Common myeloid progenitor, CD34-positive (primary cell): Measurements from ENCODE around the gene SIMC1.
"Not testable (repeated sequence)": the region's sequence is repeated elsewhere in the genome, so short reads cannot be mapped to it uniquely, and the experiment has no call there.

Experiments used
- CTCF ChIA-PET: fragments of 350-600 bp; sonication (Branson Sonifier 250); formaldehyde crosslinking; loops from one replicate; lab custom pipeline; 2021; ENCODE audit warnings: antibody characterized with exemption; lab: Charles Lee
- POLR2A ChIA-PET: fragments of 350-600 bp; sonication (Branson Sonifier 250); formaldehyde crosslinking; loops from one replicate; lab custom pipeline; 2021; ENCODE audit warnings: antibody characterized with exemption; lab: Charles Lee
- DNase-seq, 3 donors: peaks; one replicate each; pipeline versions ENCODE4 v3.0.0 to v3.0.0-alpha.2; 2013
- H3K27ac ChIP-seq, 2 experiments: 1 replicate in 1 of 2; 2 replicates in 1 of 2; pipeline ENCODE4 v1.7.0; 2013; ENCODE audit warnings: inconsistent platforms in 2 of 2, low read length in 2 of 2, mild to moderate bottlenecking in 2 of 2, low read depth in 1 of 2, moderate library complexity in 1 of 2; ENCODE audit not compliant: severe bottlenecking in 2 of 2, insufficient read depth in 1 of 2, poor library complexity in 1 of 2
- H3K27me3 ChIP-seq, 5 experiments: replicated peaks in 2 of 5; 1 replicate in 3 of 5; 2 replicates in 2 of 5; pipeline versions ENCODE4 v1.6.1 to v1.7.0; 2013; ENCODE audit warnings: low read length in 4 of 5, mild to moderate bottlenecking in 2 of 5, moderate library complexity in 2 of 5, inconsistent platforms in 1 of 5; ENCODE audit not compliant: insufficient read depth in 5 of 5, control insufficient read depth in 4 of 5
- H3K36me3 ChIP-seq, 4 experiments: 1 replicate in 2 of 4; 2 replicates in 2 of 4; pipeline versions ENCODE4 v1.6.1 to v1.7.0; 2013; ENCODE audit warnings: low read length in 3 of 4, control low read depth in 1 of 4, mild to moderate bottlenecking in 1 of 4; ENCODE audit not compliant: control insufficient read depth in 4 of 4, insufficient read depth in 4 of 4
- H3K4me1 ChIP-seq, 4 experiments: 1 replicate in 3 of 4; 2 replicates in 1 of 4; pipeline versions ENCODE4 v1.6.1 to v1.7.1; 2013; ENCODE audit warnings: low read length in 3 of 4, mild to moderate bottlenecking in 3 of 4, control low read depth in 1 of 4, inconsistent platforms in 1 of 4, moderate library complexity in 1 of 4; ENCODE audit not compliant: control insufficient read depth in 4 of 4, insufficient read depth in 4 of 4; ENCODE audit errors: control extremely low read depth in 1 of 4
- H3K4me3 ChIP-seq, 7 experiments: 1 replicate in 4 of 7; 2 replicates in 3 of 7; pipeline versions ENCODE4 v1.5.1 to v1.7.0; 2013; ENCODE audit warnings: mild to moderate bottlenecking in 7 of 7, low read length in 6 of 7, moderate library complexity in 6 of 7, inconsistent platforms in 2 of 7, low read depth in 2 of 7, control low read depth in 1 of 7; ENCODE audit not compliant: insufficient read depth in 4 of 7, control insufficient read depth in 1 of 7; ENCODE audit errors: extremely low read depth in 1 of 7
- H3K9me3 ChIP-seq, 5 experiments: 1 replicate in 4 of 5; 2 replicates in 1 of 5; pipeline versions ENCODE4 v1.6.1 to v1.7.1; 2013; ENCODE audit warnings: low read length in 4 of 5, mild to moderate bottlenecking in 2 of 5, inconsistent platforms in 1 of 5, low read depth in 1 of 5, moderate library complexity in 1 of 5; ENCODE audit not compliant: control insufficient read depth in 4 of 5, insufficient read depth in 2 of 5; ENCODE audit errors: control extremely low read depth in 1 of 5
- WGBS: methylation state at CpG from one replicate; pipeline ENCODE4 v1.1.5; 2013; ENCODE audit not compliant: insufficient coverage; 5-methylcytosine and 5-hydroxymethylcytosine counted together

SIMC1 gene

GRCh38 chr5:176216393-176216916 is 21.8 kb upstream of the SIMC1 start:
- CTCF ChIA-PET, H3K9me3 ChIP-seq, H3K36me3 ChIP-seq, H3K27me3 ChIP-seq, POLR2A ChIA-PET, H3K27ac ChIP-seq, H3K4me1 ChIP-seq: not testable (repeated sequence)
- 11% methylated on average over 3 of the region's 9 CpGs for WGBS
- H3K4me3 ChIP-seq = peak overlapping the region in 3 of 7 experiments; percentile 19 to 42 (median 39)
- peak in 2 of 3 donors; percentile 36 to 37 for DNase-seq

- H3K9me3 ChIP-seq, H3K4me1 ChIP-seq, POLR2A ChIA-PET, CTCF ChIA-PET, H3K27me3 ChIP-seq, H3K4me3 ChIP-seq, H3K36me3 ChIP-seq, DNase-seq, H3K27ac ChIP-seq: not testable (repeated sequence)
- no CpG with 5 or more reads among the region's 5 CpGs for WGBS
These were observed 21.0 kb upstream of the SIMC1 start for GRCh38 chr5:176217188-176217729.

GRCh38 chr5:176217764-176218163 is 20.5 kb upstream of the SIMC1 start:
- H3K4me1 ChIP-seq, H3K4me3 ChIP-seq, H3K27ac ChIP-seq, H3K9me3 ChIP-seq, POLR2A ChIA-PET, H3K27me3 ChIP-seq, CTCF ChIA-PET, H3K36me3 ChIP-seq: not testable (repeated sequence)
- peak in 2 of 3 donors; percentile 20 to 51 for DNase-seq
- WGBS = no CpG with 5 or more reads among the region's 2 CpGs

- H3K27ac ChIP-seq, H3K4me3 ChIP-seq, H3K4me1 ChIP-seq, POLR2A ChIA-PET, H3K27me3 ChIP-seq, DNase-seq, H3K9me3 ChIP-seq, H3K36me3 ChIP-seq, CTCF ChIA-PET: not testable (repeated sequence)
- 95% methylated on average over 10 of the region's 38 CpGs for WGBS
These were observed 16.2 kb upstream of the SIMC1 start for GRCh38 chr5:176222006-176222405.

GRCh38 chr5:176228358-176228757 is 9.9 kb upstream of the SIMC1 start:
- H3K4me1 ChIP-seq, H3K9me3 ChIP-seq, H3K36me3 ChIP-seq, POLR2A ChIA-PET, H3K27ac ChIP-seq, H3K27me3 ChIP-seq, H3K4me3 ChIP-seq, CTCF ChIA-PET, DNase-seq: not testable (repeated sequence)
- no CpG with 5 or more reads among the region's 1 CpG for WGBS

- WGBS = 100% methylated on average over 3 of the region's 5 CpGs
- CTCF ChIA-PET, H3K4me1 ChIP-seq, POLR2A ChIA-PET, H3K9me3 ChIP-seq, H3K27ac ChIP-seq, H3K36me3 ChIP-seq, H3K4me3 ChIP-seq, H3K27me3 ChIP-seq, DNase-seq: not testable (repeated sequence)
These were observed 5.0 kb upstream of the SIMC1 start for GRCh38 chr5:176233253-176233652.

- H3K9me3 ChIP-seq, H3K36me3 ChIP-seq, POLR2A ChIA-PET, H3K27ac ChIP-seq, H3K4me1 ChIP-seq, CTCF ChIA-PET, H3K4me3 ChIP-seq, H3K27me3 ChIP-seq: not testable (repeated sequence)
- DNase-seq = peak; percentile 49 to 77 (median 73)
- WGBS = no CpG with 5 or more reads among the region's 1 CpG
These were observed 3.1 kb upstream of the SIMC1 start for GRCh38 chr5:176235155-176235554.
